Effector memory CD4-positive, alpha-beta T cell (primary cell): ENCODE data around the gene INIP.

Source experiments
- DNase-seq, 3 donors: peaks; one replicate each; pipeline ENCODE4 v3.0.0-alpha.2; 2020
- H3K27ac ChIP-seq: 2 replicates; pipeline ENCODE4 v1.7.0; 2013; ENCODE audit warnings: mild to moderate bottlenecking, low read length, moderate library complexity; ENCODE audit not compliant: insufficient read depth, poor library complexity, severe bottlenecking
- H3K27me3 ChIP-seq: replicated peaks from 2 replicates; pipeline ENCODE4 v1.7.0; 2013; ENCODE audit warnings: mild to moderate bottlenecking, low read length; ENCODE audit not compliant: insufficient read depth, control insufficient read depth, poor library complexity, severe bottlenecking
- H3K36me3 ChIP-seq: 2 replicates; pipeline ENCODE4 v1.7.0; 2013; ENCODE audit warnings: mild to moderate bottlenecking, low read length, moderate library complexity; ENCODE audit not compliant: control insufficient read depth, insufficient read depth
- H3K4me1 ChIP-seq: 2 replicates; pipeline ENCODE4 v1.7.0; 2013; ENCODE audit warnings: low read length, mild to moderate bottlenecking; ENCODE audit not compliant: control insufficient read depth, insufficient read depth, poor library complexity, severe bottlenecking
- H3K4me3 ChIP-seq: 2 replicates; pipeline ENCODE4 v1.7.0; 2013; ENCODE audit warnings: low read length, low read depth, mild to moderate bottlenecking; ENCODE audit not compliant: insufficient read depth, poor library complexity, severe bottlenecking
- H3K9me3 ChIP-seq: 2 replicates; pipeline ENCODE4 v1.7.0; 2013; ENCODE audit warnings: mild to moderate bottlenecking, low read length, moderate library complexity; ENCODE audit not compliant: control insufficient read depth

The INIP gene

DNA sequence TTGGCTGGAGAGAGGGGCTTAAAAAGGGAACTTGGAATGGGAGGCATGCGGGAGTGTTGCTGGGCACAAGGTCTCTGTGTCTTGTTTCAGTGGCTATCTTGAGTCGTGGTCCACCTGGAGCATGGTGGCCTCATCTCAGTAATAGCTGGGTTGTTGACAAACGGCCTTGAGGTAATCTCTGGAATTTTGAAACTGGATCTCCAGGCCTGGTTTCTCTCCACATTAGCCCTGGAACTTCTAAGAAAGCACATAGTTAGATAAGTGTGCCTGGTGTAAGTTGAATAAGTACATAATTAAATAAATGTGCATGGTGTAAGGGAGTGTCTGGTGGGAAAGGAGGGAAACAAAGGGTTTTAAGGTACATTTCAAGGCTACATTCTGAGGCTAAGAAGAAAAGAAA lies 62.2 kb downstream of the INIP start:
- Histone ChIP-seq H3K4me1 (no peaks in the 10 kb centered on the region), H3K27ac (no peak overlapping the region), H3K4me3 (no peak overlapping the region), H3K9me3 (no peaks in the 10 kb centered on the region), H3K36me3 (no peaks in the 10 kb centered on the region), H3K27me3 (no peaks in the 10 kb centered on the region)
- DNase-seq, result no peak

DNA sequence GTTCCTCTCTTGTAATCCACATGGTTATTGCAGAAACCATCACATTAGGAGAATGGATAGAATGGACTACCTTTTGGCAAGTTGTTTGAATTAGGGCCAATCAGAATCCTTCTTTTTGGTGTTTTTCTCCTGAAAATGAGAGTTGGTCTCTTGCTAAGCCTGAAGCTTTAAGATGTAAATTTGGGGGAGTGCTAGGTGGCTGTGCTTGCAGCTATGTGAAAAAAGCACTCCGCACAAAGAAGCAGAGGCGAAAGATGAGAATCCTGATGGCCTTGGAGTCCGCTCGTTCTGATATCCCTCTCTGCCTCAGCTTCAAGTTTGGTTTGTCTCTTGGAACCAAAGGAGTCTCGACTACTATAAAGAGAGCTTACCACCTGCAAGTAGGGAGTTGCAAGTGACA lies 63.6 kb downstream of the INIP start:
- no peaks in the 10 kb centered on the region for H3K4me1 ChIP-seq
- H3K27me3 ChIP-seq, result no peaks in the 10 kb centered on the region
- H3K27ac ChIP-seq, result no peak overlapping the region

DNA sequence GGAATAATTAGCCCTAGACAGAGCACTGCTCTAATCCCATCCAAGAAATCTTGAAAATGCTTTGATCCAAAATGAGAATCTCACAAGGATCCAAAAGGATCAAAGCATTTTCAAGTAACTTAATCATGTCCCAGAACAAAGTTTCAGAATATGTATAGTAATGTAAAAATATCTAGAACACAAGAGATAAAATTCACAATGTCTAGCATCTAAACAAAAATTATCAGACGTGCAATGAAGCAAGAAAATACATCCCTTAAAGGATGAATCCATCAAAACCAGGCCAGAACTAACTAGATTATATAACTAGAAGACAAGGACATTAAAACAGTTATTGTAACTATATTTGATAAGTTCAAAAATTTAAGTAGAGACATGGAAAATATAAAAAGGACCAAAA lies 69.3 kb downstream of the INIP start:
- no peaks in the 10 kb centered on the region for H3K36me3 ChIP-seq
- H3K27ac ChIP-seq, result no peak overlapping the region
- no peaks in the 10 kb centered on the region for H3K4me1 ChIP-seq
- H3K9me3 ChIP-seq, result peaks cover 5% of the 10 kb centered on the region
- no peak for DNase-seq
- H3K27me3 ChIP-seq, result no peaks in the 10 kb centered on the region
- no peak overlapping the region for H3K4me3 ChIP-seq

More for the DNA sequence above, 63.6 kb downstream of the INIP start:
- Histone ChIP-seq H3K36me3 (no peaks in the 10 kb centered on the region), H3K9me3 (no peaks in the 10 kb centered on the region), H3K4me3 (no peak overlapping the region)
- no peak for DNase-seq

DNA sequence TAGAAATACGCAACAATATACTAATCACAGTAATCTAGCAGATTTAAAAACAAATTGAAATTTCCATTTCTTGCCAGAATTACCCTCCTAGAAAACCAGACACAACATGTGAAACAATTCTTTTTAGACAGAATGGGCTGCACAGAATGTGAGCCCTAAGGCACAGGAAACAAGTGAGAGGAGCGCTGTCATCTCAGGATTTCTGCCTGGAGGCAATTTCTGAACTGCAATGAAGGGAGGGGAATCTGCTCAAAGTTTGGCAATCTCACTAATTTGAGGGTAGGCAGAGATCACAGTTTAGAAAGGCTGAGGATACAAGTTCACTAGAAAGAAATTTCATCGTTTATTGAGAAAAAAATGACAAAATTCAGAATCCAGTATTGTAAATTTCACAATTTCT lies 70.3 kb downstream of the INIP start:
- Histone ChIP-seq H3K36me3 (no peaks in the 10 kb centered on the region), H3K4me3 (no peak overlapping the region), H3K9me3 (peaks cover 5% of the 10 kb centered on the region), H3K27ac (no peak overlapping the region), H3K27me3 (no peaks in the 10 kb centered on the region), H3K4me1 (no peaks in the 10 kb centered on the region)
- no peak for DNase-seq

DNA sequence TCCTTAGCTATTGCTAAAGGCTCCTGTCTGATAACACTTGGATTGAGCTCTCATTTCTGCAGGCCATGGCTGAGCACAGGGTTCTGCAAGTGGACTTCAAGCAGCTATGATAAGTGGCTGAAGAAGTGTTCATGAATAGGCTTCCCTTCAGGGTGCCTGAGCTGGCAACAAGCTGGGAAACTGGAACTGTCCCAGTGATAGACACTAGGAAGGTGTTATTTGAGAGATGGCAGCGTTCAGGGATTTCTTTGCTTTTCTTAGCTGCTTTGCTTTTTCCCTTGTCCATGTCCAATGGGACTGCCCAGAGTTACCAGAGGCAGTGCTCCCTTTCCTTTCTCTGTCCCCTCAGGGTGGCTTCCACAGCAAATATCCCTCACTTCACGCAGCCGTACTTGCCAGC lies 75.8 kb downstream of the INIP start:
- DNase-seq, result no peak
- H3K9me3 ChIP-seq, result no peaks in the 10 kb centered on the region
- H3K27ac ChIP-seq, result no peak overlapping the region
- no peak overlapping the region for H3K4me3 ChIP-seq
- H3K36me3 ChIP-seq, result no peaks in the 10 kb centered on the region
- H3K27me3 ChIP-seq, result no peaks in the 10 kb centered on the region
- H3K4me1 ChIP-seq, result no peaks in the 10 kb centered on the region

DNA sequence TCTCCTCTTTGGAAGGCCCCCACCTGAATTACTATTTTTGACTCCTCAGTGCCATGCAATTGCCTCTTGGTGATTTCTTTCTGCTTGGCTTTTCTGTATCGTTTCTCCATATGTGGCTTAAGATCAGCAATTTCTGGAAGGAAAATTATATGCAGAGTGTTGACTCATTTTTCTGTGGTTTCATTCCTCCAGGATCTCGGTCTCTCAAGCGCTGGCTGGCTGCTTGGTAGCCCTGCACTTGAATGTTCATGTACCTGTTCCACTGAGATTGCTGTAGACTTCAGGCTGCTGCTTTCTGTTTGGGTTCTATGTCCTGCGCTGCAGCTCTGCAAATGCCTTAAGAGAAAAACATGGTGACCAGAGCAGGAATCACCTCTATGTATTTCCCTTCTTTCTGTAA lies 77.6 kb downstream of the INIP start:
- Histone ChIP-seq H3K36me3 (no peaks in the 10 kb centered on the region), H3K9me3 (no peaks in the 10 kb centered on the region), H3K4me3 (no peak overlapping the region), H3K27ac (no peak overlapping the region), H3K4me1 (no peaks in the 10 kb centered on the region), H3K27me3 (no peaks in the 10 kb centered on the region)
- DNase-seq, result no peak
